ENCODE data around the gene SP8. TPM values are rescaled to one million over a fixed set of nuclear protein-coding genes. Genes with fewer than 3 reads are reported as not detected.

The SP8 gene
- total RNA-seq, 1 experiment from 2014 or later, result 63.6 TPM

DNA sequence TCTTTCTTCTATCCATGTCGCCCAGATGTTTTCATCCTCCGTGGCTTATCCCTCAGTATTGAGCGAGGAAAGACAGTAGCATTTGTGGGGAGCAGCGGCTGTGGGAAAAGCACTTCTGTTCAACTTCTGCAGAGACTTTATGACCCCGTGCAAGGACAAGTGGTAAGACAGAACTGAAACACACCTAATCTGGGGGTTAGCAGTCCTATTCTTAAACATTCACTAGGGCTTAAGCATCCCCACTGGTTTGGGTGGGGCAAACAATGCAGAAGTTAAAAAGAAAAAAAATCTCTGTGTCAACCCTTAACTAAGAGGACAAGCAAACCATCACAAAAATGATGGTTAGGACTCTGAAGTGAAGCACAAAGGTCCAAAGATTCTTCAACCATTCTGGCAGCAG, 43.8 kb downstream of the SP8 start:
- ATAC-seq (no peak), DNase-seq (ENCODE audit: low spot score) (no peak)
- H3K9me3 Mint-ChIP-seq, result no peaks in the 10 kb centered on the region
- no peaks in the 10 kb centered on the region for H3K27me3 Mint-ChIP-seq (ENCODE audit: low read depth)
- ChIA-PET POLR2A (no interaction called here), CTCF (no interaction called here)
- H3K36me3 Mint-ChIP-seq, result no peaks in the 10 kb centered on the region
- H3K4me1 Mint-ChIP-seq, result peaks cover 17% of the 10 kb centered on the region
- H3K27ac Mint-ChIP-seq, result no peak overlapping the region
- no peak overlapping the region for H3K4me3 Mint-ChIP-seq
- TF ChIP-seq ZNF263 (CRISPR knock-in tag; IDR thresholded peaks at IDR 0.05; ENCODE audit: low read depth) (no peak), ZNF219 (CRISPR knock-in tag; IDR thresholded peaks at IDR 0.05; ENCODE audit: borderline replicate concordance) (no peak), ZBTB21 (CRISPR knock-in tag; IDR thresholded peaks at IDR 0.05; ENCODE audit: borderline replicate concordance) (no peak), ZNF416 (CRISPR knock-in tag; IDR thresholded peaks at IDR 0.05) (no peak), GABPB1 (CRISPR knock-in tag; IDR thresholded peaks at IDR 0.05) (no peak), TEAD1 (CRISPR knock-in tag; IDR thresholded peaks at IDR 0.05) (no peak), RORB (CRISPR knock-in tag; IDR thresholded peaks at IDR 0.05) (no peak), EMX1 (CRISPR knock-in tag; IDR thresholded peaks at IDR 0.05) (no peak), NR2C2 (CRISPR knock-in tag; IDR thresholded peaks at IDR 0.05) (no peak), JAZF1 (CRISPR knock-in tag; IDR thresholded peaks at IDR 0.05) (no peak), MXD4 (CRISPR knock-in tag; IDR thresholded peaks at IDR 0.05; ENCODE audit: borderline replicate concordance) (no peak), KAT7 (CRISPR knock-in tag; IDR thresholded peaks at IDR 0.05; ENCODE audit: borderline replicate concordance) (no peak), ZNF317 (CRISPR knock-in tag; IDR thresholded peaks at IDR 0.05; ENCODE audit: borderline replicate concordance, low read depth) (no peak)
- TF ChIP-seq, protein P1, sequence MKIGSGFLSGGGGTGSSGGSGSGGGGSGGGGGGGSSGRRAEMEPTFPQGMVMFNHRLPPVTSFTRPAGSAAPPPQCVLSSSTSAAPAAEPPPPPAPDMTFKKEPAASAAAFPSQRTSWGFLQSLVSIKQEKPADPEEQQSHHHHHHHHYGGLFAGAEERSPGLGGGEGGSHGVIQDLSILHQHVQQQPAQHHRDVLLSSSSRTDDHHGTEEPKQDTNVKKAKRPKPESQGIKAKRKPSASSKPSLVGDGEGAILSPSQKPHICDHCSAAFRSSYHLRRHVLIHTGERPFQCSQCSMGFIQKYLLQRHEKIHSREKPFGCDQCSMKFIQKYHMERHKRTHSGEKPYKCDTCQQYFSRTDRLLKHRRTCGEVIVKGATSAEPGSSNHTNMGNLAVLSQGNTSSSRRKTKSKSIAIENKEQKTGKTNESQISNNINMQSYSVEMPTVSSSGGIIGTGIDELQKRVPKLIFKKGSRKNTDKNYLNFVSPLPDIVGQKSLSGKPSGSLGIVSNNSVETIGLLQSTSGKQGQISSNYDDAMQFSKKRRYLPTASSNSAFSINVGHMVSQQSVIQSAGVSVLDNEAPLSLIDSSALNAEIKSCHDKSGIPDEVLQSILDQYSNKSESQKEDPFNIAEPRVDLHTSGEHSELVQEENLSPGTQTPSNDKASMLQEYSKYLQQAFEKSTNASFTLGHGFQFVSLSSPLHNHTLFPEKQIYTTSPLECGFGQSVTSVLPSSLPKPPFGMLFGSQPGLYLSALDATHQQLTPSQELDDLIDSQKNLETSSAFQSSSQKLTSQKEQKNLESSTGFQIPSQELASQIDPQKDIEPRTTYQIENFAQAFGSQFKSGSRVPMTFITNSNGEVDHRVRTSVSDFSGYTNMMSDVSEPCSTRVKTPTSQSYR (CRISPR knock-in tag; IDR thresholded peaks at IDR 0.05), result no peak
- TF ChIP-seq, protein P2, sequence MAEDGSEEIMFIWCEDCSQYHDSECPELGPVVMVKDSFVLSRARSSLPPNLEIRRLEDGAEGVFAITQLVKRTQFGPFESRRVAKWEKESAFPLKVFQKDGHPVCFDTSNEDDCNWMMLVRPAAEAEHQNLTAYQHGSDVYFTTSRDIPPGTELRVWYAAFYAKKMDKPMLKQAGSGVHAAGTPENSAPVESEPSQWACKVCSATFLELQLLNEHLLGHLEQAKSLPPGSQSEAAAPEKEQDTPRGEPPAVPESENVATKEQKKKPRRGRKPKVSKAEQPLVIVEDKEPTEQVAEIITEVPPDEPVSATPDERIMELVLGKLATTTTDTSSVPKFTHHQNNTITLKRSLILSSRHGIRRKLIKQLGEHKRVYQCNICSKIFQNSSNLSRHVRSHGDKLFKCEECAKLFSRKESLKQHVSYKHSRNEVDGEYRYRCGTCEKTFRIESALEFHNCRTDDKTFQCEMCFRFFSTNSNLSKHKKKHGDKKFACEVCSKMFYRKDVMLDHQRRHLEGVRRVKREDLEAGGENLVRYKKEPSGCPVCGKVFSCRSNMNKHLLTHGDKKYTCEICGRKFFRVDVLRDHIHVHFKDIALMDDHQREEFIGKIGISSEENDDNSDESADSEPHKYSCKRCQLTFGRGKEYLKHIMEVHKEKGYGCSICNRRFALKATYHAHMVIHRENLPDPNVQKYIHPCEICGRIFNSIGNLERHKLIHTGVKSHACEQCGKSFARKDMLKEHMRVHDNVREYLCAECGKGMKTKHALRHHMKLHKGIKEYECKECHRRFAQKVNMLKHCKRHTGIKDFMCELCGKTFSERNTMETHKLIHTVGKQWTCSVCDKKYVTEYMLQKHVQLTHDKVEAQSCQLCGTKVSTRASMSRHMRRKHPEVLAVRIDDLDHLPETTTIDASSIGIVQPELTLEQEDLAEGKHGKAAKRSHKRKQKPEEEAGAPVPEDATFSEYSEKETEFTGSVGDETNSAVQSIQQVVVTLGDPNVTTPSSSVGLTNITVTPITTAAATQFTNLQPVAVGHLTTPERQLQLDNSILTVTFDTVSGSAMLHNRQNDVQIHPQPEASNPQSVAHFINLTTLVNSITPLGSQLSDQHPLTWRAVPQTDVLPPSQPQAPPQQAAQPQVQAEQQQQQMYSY (CRISPR knock-in tag; IDR thresholded peaks at IDR 0.05), result no peak
- TF ChIP-seq, protein P3, sequence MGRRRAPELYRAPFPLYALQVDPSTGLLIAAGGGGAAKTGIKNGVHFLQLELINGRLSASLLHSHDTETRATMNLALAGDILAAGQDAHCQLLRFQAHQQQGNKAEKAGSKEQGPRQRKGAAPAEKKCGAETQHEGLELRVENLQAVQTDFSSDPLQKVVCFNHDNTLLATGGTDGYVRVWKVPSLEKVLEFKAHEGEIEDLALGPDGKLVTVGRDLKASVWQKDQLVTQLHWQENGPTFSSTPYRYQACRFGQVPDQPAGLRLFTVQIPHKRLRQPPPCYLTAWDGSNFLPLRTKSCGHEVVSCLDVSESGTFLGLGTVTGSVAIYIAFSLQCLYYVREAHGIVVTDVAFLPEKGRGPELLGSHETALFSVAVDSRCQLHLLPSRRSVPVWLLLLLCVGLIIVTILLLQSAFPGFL (CRISPR knock-in tag; IDR thresholded peaks at IDR 0.05; ENCODE audit: borderline replicate concordance), result no peak
- TF ChIP-seq, protein P4, sequence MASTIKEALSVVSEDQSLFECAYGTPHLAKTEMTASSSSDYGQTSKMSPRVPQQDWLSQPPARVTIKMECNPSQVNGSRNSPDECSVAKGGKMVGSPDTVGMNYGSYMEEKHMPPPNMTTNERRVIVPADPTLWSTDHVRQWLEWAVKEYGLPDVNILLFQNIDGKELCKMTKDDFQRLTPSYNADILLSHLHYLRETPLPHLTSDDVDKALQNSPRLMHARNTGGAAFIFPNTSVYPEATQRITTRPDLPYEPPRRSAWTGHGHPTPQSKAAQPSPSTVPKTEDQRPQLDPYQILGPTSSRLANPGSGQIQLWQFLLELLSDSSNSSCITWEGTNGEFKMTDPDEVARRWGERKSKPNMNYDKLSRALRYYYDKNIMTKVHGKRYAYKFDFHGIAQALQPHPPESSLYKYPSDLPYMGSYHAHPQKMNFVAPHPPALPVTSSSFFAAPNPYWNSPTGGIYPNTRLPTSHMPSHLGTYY (CRISPR knock-in tag; IDR thresholded peaks at IDR 0.05), result no peak
- TF ChIP-seq, protein P5, sequence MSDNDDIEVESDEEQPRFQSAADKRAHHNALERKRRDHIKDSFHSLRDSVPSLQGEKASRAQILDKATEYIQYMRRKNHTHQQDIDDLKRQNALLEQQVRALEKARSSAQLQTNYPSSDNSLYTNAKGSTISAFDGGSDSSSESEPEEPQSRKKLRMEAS (CRISPR knock-in tag; IDR thresholded peaks at IDR 0.05), result no peak

DNA sequence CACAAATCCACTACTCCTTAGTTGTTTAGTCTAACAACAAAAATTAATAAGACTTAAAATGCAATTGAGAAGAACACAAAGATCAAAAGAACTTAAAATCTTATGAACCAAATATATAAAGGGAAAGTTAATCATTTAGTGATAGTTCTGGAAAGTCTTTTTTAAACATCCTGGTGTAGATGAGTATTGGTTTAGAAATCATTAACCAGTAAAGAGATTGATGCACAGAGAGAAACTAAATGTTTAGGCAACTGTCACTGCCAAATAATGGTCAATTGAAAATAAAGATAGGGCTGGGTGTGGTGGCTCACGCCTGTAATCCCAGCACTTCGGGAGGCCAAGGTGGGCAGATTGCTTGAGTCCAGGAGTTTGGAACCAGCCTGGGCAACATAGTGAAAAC, 44.9 kb downstream of the SP8 start:
- no peaks in the 10 kb centered on the region for H3K36me3 Mint-ChIP-seq
- POLR2A ChIA-PET, result no interaction called here
- DNase-seq (ENCODE audit: low spot score), result no peak
- no peak for ATAC-seq
- H3K27ac Mint-ChIP-seq, result no peak overlapping the region
- no peak for TF ChIP-seq TP53 (CRISPR knock-in tag; IDR thresholded peaks at IDR 0.05)
- no peaks in the 10 kb centered on the region for H3K27me3 Mint-ChIP-seq (ENCODE audit: low read depth)
- no peak overlapping the region for H3K4me3 Mint-ChIP-seq
- H3K4me1 Mint-ChIP-seq, result peaks cover 17% of the 10 kb centered on the region
- no peaks in the 10 kb centered on the region for H3K9me3 Mint-ChIP-seq
- CTCF ChIA-PET, result no interaction called here

All from WTC11 (cell line).